Amniotic epithelial cell (primary cell): ENCODE measurements around the gene METTL21C.
A peak's percentile ranks its signal among the peaks of the same experiment; 100 is the strongest.

Experiments used
- DNase-seq: peaks from one replicate; pipeline ENCODE4 v3.0.0-alpha.2; 2010; ENCODE audit warnings: low read depth

Gene METTL21C

GRCh38 chr13:102694937-102695336, at the start of gene METTL21C:
TSS of gene METTL21C (minus strand) at chr13:102695044. CDS start at chr13:102694498, 546 bp downstream.
- DNase-seq, result no peak

GRCh38 chr13:102742506-102742905, 47.7 kb upstream of the METTL21C start:
- no peak for DNase-seq

DNA sequence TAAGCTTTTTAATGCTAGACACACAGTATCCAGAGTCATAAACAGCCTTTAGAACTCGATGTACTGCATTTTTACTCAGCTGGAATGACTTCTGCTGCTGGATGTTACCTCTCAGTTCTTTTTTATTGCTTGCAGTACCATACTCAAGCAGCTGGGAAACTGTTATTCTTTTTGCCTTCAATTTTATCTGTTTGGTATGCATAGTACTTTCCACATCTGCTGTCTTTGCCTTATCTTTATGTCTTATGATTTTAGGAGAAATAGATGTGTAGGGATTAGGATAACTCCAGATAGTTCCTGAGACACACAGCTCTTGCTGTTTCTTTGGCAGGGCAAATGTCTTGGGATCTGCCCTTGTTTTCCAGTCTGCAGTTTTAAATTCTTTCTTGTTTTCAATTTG, 47.3 kb upstream of the METTL21C start:
- DNase-seq, result peak; percentile 21

- peak; percentile 61 for DNase-seq
Observed at GRCh38 chr13:102729560-102730270, 34.9 kb upstream of the METTL21C start.

DNA sequence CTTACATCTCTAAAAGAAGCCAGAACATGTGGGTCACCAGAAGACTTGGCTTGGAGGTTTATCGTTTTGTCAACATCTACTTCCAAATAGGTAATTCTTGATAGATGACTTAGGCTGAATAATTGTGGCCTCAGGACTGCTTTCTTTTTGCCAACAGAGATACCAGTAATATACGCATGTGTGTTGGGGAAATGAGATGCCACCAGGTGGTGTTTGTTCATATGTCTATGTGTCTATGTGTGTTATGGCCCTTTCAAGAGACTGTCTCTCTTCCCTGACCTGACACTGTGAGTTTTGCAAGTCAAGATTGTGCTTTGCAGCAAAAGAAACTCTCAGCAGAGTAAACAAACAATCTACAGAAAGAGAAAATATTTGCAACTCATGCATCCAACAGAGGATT, 31.6 kb upstream of the METTL21C start:
- no peak for DNase-seq

DNA sequence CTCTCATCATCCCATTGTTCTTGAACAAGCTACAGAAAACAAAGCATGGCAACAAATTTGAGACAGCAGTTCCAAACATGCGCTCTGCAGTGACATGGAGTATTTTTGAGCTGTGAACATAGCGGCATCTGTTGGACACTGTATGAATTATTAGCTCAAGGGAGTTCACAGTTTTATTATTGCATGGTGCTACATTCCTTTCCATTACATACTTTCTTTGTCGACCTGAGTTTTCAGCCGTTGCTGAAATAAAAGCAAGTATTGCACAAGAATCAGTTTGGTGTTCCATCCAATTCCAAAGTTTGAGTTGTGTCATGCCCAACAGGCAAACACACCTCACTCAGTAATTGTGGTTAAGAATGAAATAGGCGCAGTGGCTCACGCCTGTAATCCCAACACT, 30.1 kb upstream of the METTL21C start:
- DNase-seq, result peak; percentile 52

GRCh38 chr13:102721800-102722231, 27.0 kb upstream of the METTL21C start:
- DNase-seq, result no peak

DNA sequence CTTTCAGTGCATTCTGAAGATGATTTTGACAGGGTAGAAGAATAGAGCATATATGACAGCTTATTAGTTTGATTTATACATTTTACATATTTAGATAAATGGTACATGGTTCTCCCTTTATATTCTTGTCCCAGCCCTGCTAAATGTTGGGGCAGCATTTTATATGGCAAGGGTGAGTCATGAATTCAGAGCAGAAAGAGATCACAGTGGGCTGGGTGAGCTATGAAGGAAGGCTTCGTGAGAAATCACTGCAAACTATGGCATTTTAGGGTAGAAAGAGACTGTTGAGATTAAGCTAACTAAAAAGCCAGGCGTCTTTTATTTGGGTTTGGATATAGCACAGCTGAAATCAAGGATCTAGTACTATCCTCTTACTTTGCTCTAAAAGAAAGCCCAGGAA, 23.9 kb upstream of the METTL21C start:
- no peak for DNase-seq

DNA sequence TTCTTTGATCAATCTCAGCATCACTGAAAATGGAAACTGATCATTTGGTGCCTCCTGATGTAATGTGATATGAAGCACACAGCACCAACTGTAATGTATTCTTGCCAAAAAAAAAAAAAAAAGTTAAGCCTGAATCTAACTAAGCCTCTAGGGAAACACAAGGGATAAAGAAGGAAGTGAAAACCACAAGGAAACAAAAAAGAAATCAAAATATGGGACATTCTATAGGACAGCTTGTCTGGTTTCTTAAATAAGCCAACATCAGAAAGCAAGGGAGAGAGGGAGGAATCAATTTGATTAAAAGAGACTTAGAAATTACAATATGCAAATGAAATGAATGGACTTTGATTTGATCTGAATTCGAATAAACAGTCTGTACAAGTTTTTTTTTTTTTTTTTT, 20.6 kb upstream of the METTL21C start:
- DNase-seq, result no peak

- no peak for DNase-seq
Observed at GRCh38 chr13:102710261-102710679, 15.4 kb upstream of the METTL21C start.

GRCh38 chr13:102709536-102709935, 14.7 kb upstream of the METTL21C start:
- no peak for DNase-seq

- DNase-seq, result no peak
Observed at GRCh38 chr13:102708991-102709390, 14.1 kb upstream of the METTL21C start.

GRCh38 chr13:102708211-102708610, 13.4 kb upstream of the METTL21C start:
- no peak for DNase-seq

DNA sequence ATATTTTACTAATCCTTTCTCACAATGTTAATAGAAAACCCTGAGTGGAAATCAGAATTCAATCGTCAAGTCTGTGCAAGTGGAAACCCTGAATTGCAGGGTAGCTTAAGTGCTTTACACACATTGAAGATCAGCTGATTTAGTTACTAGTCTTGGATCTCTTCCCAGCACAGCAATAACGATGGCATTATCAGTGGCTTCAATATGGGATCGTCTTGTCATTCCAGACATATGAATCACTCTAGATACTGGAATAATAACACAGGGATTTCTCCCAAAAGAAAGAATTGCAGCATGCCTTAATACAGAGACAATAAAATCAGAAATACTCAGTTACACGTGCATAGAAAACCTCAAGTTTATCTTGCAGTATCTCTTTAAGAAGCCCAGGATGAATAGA, 12.6 kb upstream of the METTL21C start:
- DNase-seq, result peak; percentile 91

- DNase-seq, result no peak
Observed at GRCh38 chr13:102704238-102705058, 9.6 kb upstream of the METTL21C start.

- no peak for DNase-seq
Observed at GRCh38 chr13:102703726-102704035, 8.8 kb upstream of the METTL21C start.

DNA sequence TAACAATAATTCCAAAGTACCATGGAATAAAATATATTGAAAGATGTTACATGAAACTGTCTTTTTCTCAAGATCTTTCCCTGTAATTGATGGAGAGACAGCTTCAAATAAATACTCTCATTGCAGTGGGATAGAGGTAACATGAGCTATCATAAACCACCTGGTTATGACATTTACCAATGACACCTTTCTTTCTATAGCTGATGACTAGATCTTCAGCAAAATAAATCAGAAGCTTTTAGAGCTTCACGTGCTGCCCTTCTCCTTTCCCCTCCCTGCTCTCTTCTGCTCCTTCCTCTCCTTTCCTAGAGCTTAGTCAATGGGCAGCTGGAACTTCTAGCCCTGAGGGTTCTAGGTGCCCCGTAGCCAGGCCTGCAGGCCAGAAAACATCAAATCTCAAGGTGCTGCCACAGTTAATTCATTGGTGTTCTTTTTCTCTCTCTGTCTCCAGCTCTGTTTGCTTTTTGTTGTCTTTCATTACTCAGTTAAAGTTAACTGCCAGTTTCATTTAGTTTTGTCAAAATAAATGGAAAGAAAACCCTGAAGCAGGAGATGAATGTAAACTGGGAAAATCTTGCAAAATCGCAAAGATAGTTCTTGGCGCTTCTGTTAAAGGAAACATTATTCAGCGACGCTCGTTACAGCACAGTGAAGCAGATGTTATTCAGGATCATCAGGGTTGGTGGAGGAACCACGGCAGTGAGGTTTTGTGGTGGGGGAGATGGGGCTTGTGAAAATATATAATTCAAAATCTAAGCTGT, 8.3 kb upstream of the METTL21C start:
- peak; percentile 44 for DNase-seq

DNA sequence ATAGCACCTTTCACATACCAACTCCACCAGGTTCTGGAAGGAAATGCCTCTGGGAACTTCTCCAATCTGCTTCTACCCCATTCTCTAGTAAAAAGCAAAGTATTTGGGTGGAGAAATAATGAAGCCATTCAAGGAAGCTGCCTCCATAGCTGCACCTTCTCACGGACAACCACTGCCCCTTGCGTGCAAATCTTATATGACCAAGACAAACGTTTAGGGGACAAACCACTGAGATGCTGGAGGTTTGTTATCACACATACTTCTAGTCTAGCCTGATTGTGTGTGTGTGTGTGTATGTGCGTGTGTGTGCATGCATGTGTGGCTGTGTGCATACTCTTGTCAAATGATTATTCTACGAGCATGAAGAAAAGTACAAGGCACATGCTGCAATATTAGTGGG, 6.5 kb upstream of the METTL21C start:
- no peak for DNase-seq

GRCh38 chr13:102700088-102701031, 5.5 kb upstream of the METTL21C start:
- peak; percentile 26 for DNase-seq

DNA sequence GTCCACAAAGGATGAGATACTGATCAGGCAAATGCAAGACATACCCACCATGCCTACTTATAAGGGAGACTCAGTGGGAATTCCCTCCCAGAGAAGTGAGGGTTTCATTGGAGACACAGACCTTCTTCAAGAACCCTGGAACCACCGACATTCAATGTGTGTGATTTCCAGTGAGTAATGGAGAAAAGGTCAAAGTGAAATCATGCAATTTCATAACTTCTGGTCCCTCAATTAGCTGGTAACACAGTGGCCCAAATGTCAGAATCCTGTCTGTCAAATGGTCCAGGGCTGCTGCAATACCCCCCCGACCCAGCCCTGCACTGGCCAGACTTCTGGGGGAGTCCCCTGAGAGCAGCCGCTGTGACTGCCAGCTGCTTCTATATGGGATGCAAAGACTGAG, 4.7 kb upstream of the METTL21C start:
- no peak for DNase-seq

- no peak for DNase-seq
Observed at GRCh38 chr13:102698649-102698980, 3.8 kb upstream of the METTL21C start.
